Measurements from ENCODE around the gene SPX. TPM values are rescaled to one million over a fixed set of nuclear protein-coding genes. Genes with fewer than 3 reads are reported as not detected.
A peak's percentile ranks its signal among the peaks of the same experiment; 100 is the strongest.

Gene SPX
- total RNA-seq, 1 experiment from 2014 or later: 7.4 TPM

GRCh38 chr12:21518451-21518850, 7.6 kb upstream of the SPX start:
- Histone ChIP-seq H3K27ac (no peak overlapping the region), H3K9me3 (replicated peaks) (no peaks in the 10 kb centered on the region), H3K36me3 (peaks cover 23% of the 10 kb centered on the region), H3K4me1 (peaks cover 8% of the 10 kb centered on the region), H3K4me3 (no peak overlapping the region), H3K27me3 (no peaks in the 10 kb centered on the region)
- DNase-seq: no peak

- H3K9me3 ChIP-seq (replicated peaks): no peaks in the 10 kb centered on the region
- no peak overlapping the region for H3K4me3 ChIP-seq
- peaks cover 3% of the 10 kb centered on the region; the same call in 1 of the 2 replicates for H3K36me3 ChIP-seq
- DNase-seq: peak in 1 of 2 experiments; percentile 52
- H3K27me3 ChIP-seq: no peaks in the 10 kb centered on the region
- no peak overlapping the region for H3K27ac ChIP-seq
- peaks cover 8% of the 10 kb centered on the region for H3K4me1 ChIP-seq
These were observed 4.6 kb upstream of the SPX start for GRCh38 chr12:21521541-21521940.

- Histone ChIP-seq H3K4me1 (peaks cover 8% of the 10 kb centered on the region), H3K4me3 (no peak overlapping the region), H3K9me3 (replicated peaks) (no peaks in the 10 kb centered on the region), H3K27me3 (no peaks in the 10 kb centered on the region), H3K27ac (no peak overlapping the region), H3K36me3 (no peaks in the 10 kb centered on the region)
- DNase-seq: no peak
These were observed 2.9 kb upstream of the SPX start for GRCh38 chr12:21523148-21523547.

GRCh38 chr12:21526721-21527345, 737 bp downstream of the SPX start:
- Histone ChIP-seq H3K9me3 (replicated peaks) (no peaks in the 10 kb centered on the region), H3K4me3 (peak overlapping the region; percentile 65), H3K27me3 (no peaks in the 10 kb centered on the region), H3K27ac (no peak overlapping the region), H3K36me3 (no peaks in the 10 kb centered on the region), H3K4me1 (peaks cover 3% of the 10 kb centered on the region; the same call in 1 of the 2 replicates)
- DNase-seq: no peak

- Histone ChIP-seq H3K36me3 (no peaks in the 10 kb centered on the region), H3K4me3 (peak overlapping the region; percentile 65), H3K9me3 (replicated peaks) (no peaks in the 10 kb centered on the region), H3K27me3 (no peaks in the 10 kb centered on the region), H3K4me1 (peaks cover 3% of the 10 kb centered on the region; the same call in 1 of the 2 replicates), H3K27ac (no peak overlapping the region; the same call in 1 of the 2 replicates)
- peak; percentile 81 to 83 for DNase-seq
These were observed 1.5 kb downstream of the SPX start for GRCh38 chr12:21527451-21528180.

GRCh38 chr12:21528953-21529352, 2.9 kb downstream of the SPX start:
- peaks cover 3% of the 10 kb centered on the region; the same call in 1 of the 2 replicates for H3K4me1 ChIP-seq
- no peaks in the 10 kb centered on the region for H3K9me3 ChIP-seq (replicated peaks)
- no peaks in the 10 kb centered on the region for H3K27me3 ChIP-seq
- no peak for DNase-seq
- H3K27ac ChIP-seq: no peak overlapping the region
- no peak overlapping the region for H3K4me3 ChIP-seq
- no peaks in the 10 kb centered on the region for H3K36me3 ChIP-seq

GRCh38 chr12:21529456-21529855, 3.4 kb downstream of the SPX start:
- no peak overlapping the region for H3K27ac ChIP-seq
- no peak for DNase-seq
- no peaks in the 10 kb centered on the region for H3K36me3 ChIP-seq
- no peaks in the 10 kb centered on the region for H3K27me3 ChIP-seq
- no peak overlapping the region for H3K4me3 ChIP-seq
- H3K9me3 ChIP-seq (replicated peaks): no peaks in the 10 kb centered on the region
- H3K4me1 ChIP-seq: peaks cover 3% of the 10 kb centered on the region; the same call in 1 of the 2 replicates

GRCh38 chr12:21538061-21538653, 12.1 kb downstream of the SPX start:
- H3K27ac ChIP-seq: no peak overlapping the region
- no peaks in the 10 kb centered on the region for H3K27me3 ChIP-seq
- H3K9me3 ChIP-seq (replicated peaks): no peaks in the 10 kb centered on the region
- no peak for DNase-seq
- no peaks in the 10 kb centered on the region for H3K36me3 ChIP-seq
- H3K4me1 ChIP-seq: no peaks in the 10 kb centered on the region
- no peak overlapping the region for H3K4me3 ChIP-seq

GRCh38 chr12:21539797-21540196, 13.7 kb downstream of the SPX start:
- no peak overlapping the region for H3K4me3 ChIP-seq

GRCh38 chr12:21541773-21542172, 15.7 kb downstream of the SPX start:
- no peak for DNase-seq
- no peak overlapping the region for H3K4me3 ChIP-seq
- H3K9me3 ChIP-seq (replicated peaks): no peaks in the 10 kb centered on the region
- no peak overlapping the region for H3K27ac ChIP-seq
- H3K27me3 ChIP-seq: no peaks in the 10 kb centered on the region
- H3K4me1 ChIP-seq: peaks cover 3% of the 10 kb centered on the region; the same call in 1 of the 2 replicates
- H3K36me3 ChIP-seq: no peaks in the 10 kb centered on the region

More at GRCh38 chr12:21539797-21540196, 13.7 kb downstream of the SPX start:
- Histone ChIP-seq H3K4me1 (no peaks in the 10 kb centered on the region), H3K27me3 (no peaks in the 10 kb centered on the region), H3K36me3 (no peaks in the 10 kb centered on the region), H3K27ac (no peak overlapping the region), H3K9me3 (replicated peaks) (no peaks in the 10 kb centered on the region)
- DNase-seq: no peak

- H3K4me3 ChIP-seq: no peak overlapping the region
- H3K4me1 ChIP-seq: peaks cover 8% of the 10 kb centered on the region; the same call in 1 of the 2 replicates
- H3K27me3 ChIP-seq: no peaks in the 10 kb centered on the region
- no peaks in the 10 kb centered on the region for H3K36me3 ChIP-seq
- no peak overlapping the region for H3K27ac ChIP-seq
- peak in 1 of 2 experiments; percentile 23 for DNase-seq
- no peaks in the 10 kb centered on the region for H3K9me3 ChIP-seq (replicated peaks)
These were observed 16.3 kb downstream of the SPX start for GRCh38 chr12:21542403-21542802.

GRCh38 chr12:21543151-21543550, 17.1 kb downstream of the SPX start:
- H3K4me1 ChIP-seq: peaks cover 8% of the 10 kb centered on the region; the same call in 1 of the 2 replicates
- no peaks in the 10 kb centered on the region for H3K36me3 ChIP-seq
- H3K9me3 ChIP-seq (replicated peaks): no peaks in the 10 kb centered on the region
- no peak for DNase-seq
- H3K27me3 ChIP-seq: no peaks in the 10 kb centered on the region
- no peak overlapping the region for H3K27ac ChIP-seq
- no peak overlapping the region for H3K4me3 ChIP-seq

GRCh38 chr12:21545557-21545956, 19.5 kb downstream of the SPX start:
- Histone ChIP-seq H3K4me1 (peaks cover 11% of the 10 kb centered on the region; the same call in 1 of the 2 replicates), H3K4me3 (no peak overlapping the region)
- no peak for DNase-seq

GRCh38 chr12:21546716-21547115, 20.6 kb downstream of the SPX start:
- Histone ChIP-seq H3K9me3 (replicated peaks) (no peaks in the 10 kb centered on the region), H3K4me3 (no peak overlapping the region), H3K27me3 (no peaks in the 10 kb centered on the region), H3K36me3 (no peaks in the 10 kb centered on the region), H3K27ac (no peak overlapping the region; the same call in 1 of the 2 replicates), H3K4me1 (peaks cover 17% of the 10 kb centered on the region)
- DNase-seq: no peak

More at GRCh38 chr12:21545557-21545956, 19.5 kb downstream of the SPX start:
- Histone ChIP-seq H3K36me3 (no peaks in the 10 kb centered on the region), H3K27me3 (no peaks in the 10 kb centered on the region), H3K27ac (no peak overlapping the region), H3K9me3 (replicated peaks) (no peaks in the 10 kb centered on the region)

GRCh38 chr12:21547437-21547836, 21.3 kb downstream of the SPX start:
- Histone ChIP-seq H3K4me3 (no peak overlapping the region), H3K4me1 (peaks cover 23% of the 10 kb centered on the region), H3K36me3 (no peaks in the 10 kb centered on the region), H3K27ac (no peak overlapping the region), H3K27me3 (no peaks in the 10 kb centered on the region), H3K9me3 (replicated peaks) (no peaks in the 10 kb centered on the region)
- no peak for DNase-seq

Measured in SJCRH30 (cell line).